Measurements from ENCODE around the gene PARP2. TPM values are rescaled to one million over a fixed set of nuclear protein-coding genes. Genes with fewer than 3 reads are reported as not detected.

Gene PARP2
- polyA plus RNA-seq, 1 donor from 2014 or later: 78.7 TPM

DNA sequence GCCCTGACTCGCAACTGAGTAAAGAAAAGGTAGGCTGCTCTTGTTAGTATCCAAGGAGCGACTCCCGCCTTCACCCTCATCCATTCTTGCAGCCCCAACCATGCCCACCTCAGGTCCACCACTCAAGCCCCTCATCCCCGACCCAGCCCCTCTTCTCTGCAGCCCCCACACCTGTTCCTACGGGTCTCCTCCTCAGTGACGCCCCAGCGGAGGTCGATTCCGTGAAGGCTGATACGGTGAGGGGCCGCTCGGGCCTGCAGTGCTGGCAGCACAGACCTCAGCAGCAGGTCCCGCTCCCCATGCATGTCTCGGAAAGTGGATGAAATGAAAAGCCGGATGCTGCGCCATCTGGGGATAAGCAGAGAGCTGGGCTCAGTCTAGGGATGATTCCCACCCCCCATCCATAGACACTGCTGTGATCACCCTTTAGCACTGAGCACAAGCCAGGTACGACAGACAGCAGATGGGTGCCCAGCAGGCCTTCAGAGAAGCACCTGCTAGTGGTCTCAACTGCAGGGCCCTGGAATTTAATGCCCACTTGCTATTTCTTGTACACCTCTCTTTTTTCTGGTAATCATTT, 42.9 kb downstream of the PARP2 start:
- no peak overlapping the region for H2AFZ ChIP-seq (ENCODE audit: low read depth, low read length)
- H3K36me3 ChIP-seq (ENCODE audit: insufficient read depth, low read length): no peaks in the 10 kb centered on the region
- H3K27me3 ChIP-seq (ENCODE audit: insufficient read depth, low read depth, low read length): no peaks in the 10 kb centered on the region

DNA sequence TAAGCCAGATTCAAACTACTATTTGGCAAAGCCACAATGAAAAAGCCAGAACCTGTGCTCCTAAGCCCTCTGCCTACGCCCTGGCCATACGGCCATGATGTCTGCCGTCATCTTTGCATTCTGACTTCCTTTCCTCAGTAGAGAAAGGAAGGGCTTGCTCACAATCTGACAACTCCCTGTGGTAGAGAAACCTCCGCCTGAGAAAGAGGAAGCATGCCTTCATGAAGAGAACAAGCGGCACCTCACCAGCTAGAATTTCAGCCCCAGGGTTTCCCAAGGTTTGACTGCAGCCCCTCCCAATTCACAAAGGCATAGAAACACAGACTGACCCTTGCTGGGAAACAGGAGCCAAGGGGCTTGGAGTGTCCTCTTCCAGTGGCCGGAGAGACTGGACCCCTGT, 44.1 kb downstream of the PARP2 start:
- Histone ChIP-seq H3K36me3 (ENCODE audit: insufficient read depth, low read length) (no peaks in the 10 kb centered on the region), H4K20me1 (ENCODE audit: insufficient read depth) (no peaks in the 10 kb centered on the region), H3K4me3 (ENCODE audit: low read length) (no peak overlapping the region), H3K27ac (ENCODE audit: low read length) (no peak overlapping the region), H2AFZ (ENCODE audit: low read depth, low read length) (no peak overlapping the region), H3F3A (ENCODE audit: insufficient read depth, low read length, poor library complexity, severe bottlenecking) (no peaks in the 10 kb centered on the region), H3K9me2 (ENCODE audit: insufficient read depth, low read length) (no peaks in the 10 kb centered on the region), H3K79me2 (replicated peaks; ENCODE audit: insufficient read depth, low read length) (no peaks in the 10 kb centered on the region), H3K27me3 (ENCODE audit: insufficient read depth, low read depth, low read length) (no peaks in the 10 kb centered on the region), H3K4me2 (ENCODE audit: low read length) (no peak overlapping the region), H3K9ac (ENCODE audit: low read length) (no peak overlapping the region), H3K9me3 (ENCODE audit: low read length) (no peaks in the 10 kb centered on the region)
- TF ChIP-seq MXI1 (conservative IDR thresholded peaks at IDR 0.05; ENCODE audit: poor library complexity, severe bottlenecking) (no peak), EZH2 (IDR thresholded peaks at IDR 0.05; ENCODE audit: borderline replicate concordance, insufficient read depth, low read length, poor library complexity, severe bottlenecking) (no peak), SMC3 (conservative IDR thresholded peaks at IDR 0.05; ENCODE audit: poor library complexity) (no peak), EP300 (conservative IDR thresholded peaks at IDR 0.05; ENCODE audit: poor library complexity, severe bottlenecking) (no peak), POLR2AphosphoS5 (IDR thresholded peaks at IDR 0.05) (no peak), TAF1 (IDR thresholded peaks at IDR 0.05; ENCODE audit: low read depth) (no peak), RAD21 (conservative IDR thresholded peaks at IDR 0.05) (no peak)
- TF ChIP-seq, protein P1, sequence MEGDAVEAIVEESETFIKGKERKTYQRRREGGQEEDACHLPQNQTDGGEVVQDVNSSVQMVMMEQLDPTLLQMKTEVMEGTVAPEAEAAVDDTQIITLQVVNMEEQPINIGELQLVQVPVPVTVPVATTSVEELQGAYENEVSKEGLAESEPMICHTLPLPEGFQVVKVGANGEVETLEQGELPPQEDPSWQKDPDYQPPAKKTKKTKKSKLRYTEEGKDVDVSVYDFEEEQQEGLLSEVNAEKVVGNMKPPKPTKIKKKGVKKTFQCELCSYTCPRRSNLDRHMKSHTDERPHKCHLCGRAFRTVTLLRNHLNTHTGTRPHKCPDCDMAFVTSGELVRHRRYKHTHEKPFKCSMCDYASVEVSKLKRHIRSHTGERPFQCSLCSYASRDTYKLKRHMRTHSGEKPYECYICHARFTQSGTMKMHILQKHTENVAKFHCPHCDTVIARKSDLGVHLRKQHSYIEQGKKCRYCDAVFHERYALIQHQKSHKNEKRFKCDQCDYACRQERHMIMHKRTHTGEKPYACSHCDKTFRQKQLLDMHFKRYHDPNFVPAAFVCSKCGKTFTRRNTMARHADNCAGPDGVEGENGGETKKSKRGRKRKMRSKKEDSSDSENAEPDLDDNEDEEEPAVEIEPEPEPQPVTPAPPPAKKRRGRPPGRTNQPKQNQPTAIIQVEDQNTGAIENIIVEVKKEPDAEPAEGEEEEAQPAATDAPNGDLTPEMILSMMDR (IDR thresholded peaks at IDR 0.05; ENCODE audit: poor library complexity, severe bottlenecking): no peak
- TF ChIP-seq, protein P2, sequence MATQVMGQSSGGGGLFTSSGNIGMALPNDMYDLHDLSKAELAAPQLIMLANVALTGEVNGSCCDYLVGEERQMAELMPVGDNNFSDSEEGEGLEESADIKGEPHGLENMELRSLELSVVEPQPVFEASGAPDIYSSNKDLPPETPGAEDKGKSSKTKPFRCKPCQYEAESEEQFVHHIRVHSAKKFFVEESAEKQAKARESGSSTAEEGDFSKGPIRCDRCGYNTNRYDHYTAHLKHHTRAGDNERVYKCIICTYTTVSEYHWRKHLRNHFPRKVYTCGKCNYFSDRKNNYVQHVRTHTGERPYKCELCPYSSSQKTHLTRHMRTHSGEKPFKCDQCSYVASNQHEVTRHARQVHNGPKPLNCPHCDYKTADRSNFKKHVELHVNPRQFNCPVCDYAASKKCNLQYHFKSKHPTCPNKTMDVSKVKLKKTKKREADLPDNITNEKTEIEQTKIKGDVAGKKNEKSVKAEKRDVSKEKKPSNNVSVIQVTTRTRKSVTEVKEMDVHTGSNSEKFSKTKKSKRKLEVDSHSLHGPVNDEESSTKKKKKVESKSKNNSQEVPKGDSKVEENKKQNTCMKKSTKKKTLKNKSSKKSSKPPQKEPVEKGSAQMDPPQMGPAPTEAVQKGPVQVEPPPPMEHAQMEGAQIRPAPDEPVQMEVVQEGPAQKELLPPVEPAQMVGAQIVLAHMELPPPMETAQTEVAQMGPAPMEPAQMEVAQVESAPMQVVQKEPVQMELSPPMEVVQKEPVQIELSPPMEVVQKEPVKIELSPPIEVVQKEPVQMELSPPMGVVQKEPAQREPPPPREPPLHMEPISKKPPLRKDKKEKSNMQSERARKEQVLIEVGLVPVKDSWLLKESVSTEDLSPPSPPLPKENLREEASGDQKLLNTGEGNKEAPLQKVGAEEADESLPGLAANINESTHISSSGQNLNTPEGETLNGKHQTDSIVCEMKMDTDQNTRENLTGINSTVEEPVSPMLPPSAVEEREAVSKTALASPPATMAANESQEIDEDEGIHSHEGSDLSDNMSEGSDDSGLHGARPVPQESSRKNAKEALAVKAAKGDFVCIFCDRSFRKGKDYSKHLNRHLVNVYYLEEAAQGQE (IDR thresholded peaks at IDR 0.05; ENCODE audit: borderline replicate concordance): no peak

More for the DNA sequence above, 42.9 kb downstream of the PARP2 start:
- Histone ChIP-seq H3K4me2 (ENCODE audit: low read length) (no peak overlapping the region), H3K9me2 (ENCODE audit: insufficient read depth, low read length) (no peaks in the 10 kb centered on the region), H3F3A (ENCODE audit: insufficient read depth, low read length, poor library complexity, severe bottlenecking) (no peaks in the 10 kb centered on the region), H4K20me1 (ENCODE audit: insufficient read depth) (no peaks in the 10 kb centered on the region), H3K4me3 (ENCODE audit: low read length) (no peak overlapping the region), H3K9ac (ENCODE audit: low read length) (no peak overlapping the region), H3K27ac (ENCODE audit: low read length) (no peak overlapping the region), H3K79me2 (replicated peaks; ENCODE audit: insufficient read depth, low read length) (no peaks in the 10 kb centered on the region), H3K9me3 (ENCODE audit: low read length) (no peaks in the 10 kb centered on the region)
- TF ChIP-seq, protein P1 (IDR thresholded peaks at IDR 0.05; ENCODE audit: poor library complexity, severe bottlenecking): no peak
- no peak for TF ChIP-seq RAD21 (conservative IDR thresholded peaks at IDR 0.05)
- TF ChIP-seq TAF1 (IDR thresholded peaks at IDR 0.05; ENCODE audit: low read depth): no peak
- no peak for TF ChIP-seq MXI1 (conservative IDR thresholded peaks at IDR 0.05; ENCODE audit: poor library complexity, severe bottlenecking)
- TF ChIP-seq EZH2 (IDR thresholded peaks at IDR 0.05; ENCODE audit: borderline replicate concordance, insufficient read depth, low read length, poor library complexity, severe bottlenecking): no peak
- TF ChIP-seq, protein P2 (IDR thresholded peaks at IDR 0.05; ENCODE audit: borderline replicate concordance): no peak
- TF ChIP-seq SMC3 (conservative IDR thresholded peaks at IDR 0.05; ENCODE audit: poor library complexity): no peak
- no peak for TF ChIP-seq POLR2AphosphoS5 (IDR thresholded peaks at IDR 0.05)
- TF ChIP-seq EP300 (conservative IDR thresholded peaks at IDR 0.05; ENCODE audit: poor library complexity, severe bottlenecking): no peak
